Stimulated activated CD8-positive, alpha-beta memory T cell treated with anti-CD3 and anti-CD28 coated beads, Interleukin-7, amount 100 ng/mL, for 1 hour (primary cell): ENCODE measurements around the gene ARHGAP22.

Experiments
- DNase-seq, 2 donors: peaks; one replicate each; pipeline ENCODE4 v3.0.0-alpha.2; 2020; ENCODE audit warnings: low read depth in 2 of 2

The ARHGAP22 gene

GRCh38 chr10:48464121-48464870 is 140.6 kb downstream of the ARHGAP22 start:
- DNase-seq, result no peak

DNA sequence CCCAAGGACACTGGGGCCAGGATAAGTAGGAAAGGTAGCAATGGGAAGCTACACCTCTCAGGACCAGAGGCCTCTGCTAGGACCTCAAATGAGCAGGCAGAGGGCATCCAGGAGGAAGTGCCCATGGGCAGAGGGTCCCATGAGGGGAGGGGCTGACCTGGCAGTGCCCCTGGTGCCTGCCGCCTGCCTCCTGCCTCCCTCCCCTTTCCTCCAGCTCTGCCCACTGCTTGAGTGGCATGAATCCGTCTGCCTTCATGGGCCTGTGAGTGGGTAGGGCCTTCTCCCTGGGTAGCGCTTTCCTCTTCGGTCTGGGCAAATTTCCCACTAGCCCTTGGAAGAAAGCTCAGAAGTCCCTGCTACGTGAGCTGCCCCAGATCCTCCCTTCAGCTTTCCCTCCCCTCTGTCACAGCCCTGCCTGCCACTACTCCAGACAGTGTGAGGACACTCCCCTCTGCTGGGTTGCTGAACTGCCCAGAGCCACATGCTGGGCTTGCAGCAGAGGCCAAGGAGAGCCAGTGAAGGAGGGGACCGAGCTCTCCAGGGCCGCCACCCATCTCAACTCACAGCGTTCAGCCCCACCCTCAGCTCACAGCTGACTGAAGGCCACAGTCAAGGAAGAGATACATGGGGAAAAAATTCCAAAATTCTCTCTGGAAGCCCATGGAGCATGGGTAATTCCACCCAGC is 141.4 kb downstream of the ARHGAP22 start:
- no peak for DNase-seq

DNA sequence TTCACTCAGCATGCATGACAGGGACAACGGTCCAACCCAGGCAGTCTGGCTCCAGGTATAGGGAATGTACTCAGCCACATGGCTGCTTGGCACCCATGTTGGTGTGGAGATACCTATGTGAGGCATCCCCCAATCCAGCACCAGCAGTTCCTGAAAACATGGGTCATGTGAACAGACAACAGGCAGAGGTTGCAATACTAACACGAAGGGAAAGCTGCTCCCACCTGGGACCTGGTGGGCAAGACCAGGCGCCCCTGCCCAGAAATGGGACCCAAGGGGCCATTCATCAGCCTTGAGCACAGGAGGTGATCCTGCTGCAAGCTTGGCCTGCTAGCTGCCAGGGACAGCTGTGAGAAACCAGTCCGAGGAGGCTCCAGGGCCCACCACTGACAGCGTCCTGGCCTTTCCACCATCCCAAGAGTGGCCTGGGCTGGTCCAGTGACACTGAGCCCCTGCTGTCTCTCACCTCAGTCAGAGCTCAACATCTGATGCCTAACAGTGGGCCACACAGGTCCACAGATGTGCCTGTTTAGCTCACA is 142.3 kb downstream of the ARHGAP22 start:
- no peak for DNase-seq

GRCh38 chr10:48461623-48462481 is 143.0 kb downstream of the ARHGAP22 start:
- DNase-seq, result no peak

DNA sequence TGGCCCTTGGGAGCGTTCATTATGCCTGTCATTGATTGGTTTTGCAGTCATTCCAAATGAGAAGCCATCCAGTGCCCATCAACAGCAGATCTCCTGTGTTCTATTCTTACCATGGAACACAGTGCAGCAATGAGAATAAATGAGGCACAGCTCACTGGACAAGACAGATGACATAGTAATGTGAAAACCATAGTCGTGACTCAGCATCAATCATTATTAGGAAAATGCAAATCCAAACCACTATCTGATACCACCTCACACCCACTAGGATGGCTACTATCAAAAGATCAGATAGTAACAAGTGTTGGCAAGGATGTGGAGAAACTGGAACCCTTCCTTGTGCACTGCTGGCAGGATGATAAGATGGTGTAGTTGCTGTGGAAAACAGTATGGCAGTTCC is 144.7 kb downstream of the ARHGAP22 start:
- no peak for DNase-seq

- no peak for DNase-seq
These were observed 145.4 kb downstream of the ARHGAP22 start for GRCh38 chr10:48459270-48460150.

DNA sequence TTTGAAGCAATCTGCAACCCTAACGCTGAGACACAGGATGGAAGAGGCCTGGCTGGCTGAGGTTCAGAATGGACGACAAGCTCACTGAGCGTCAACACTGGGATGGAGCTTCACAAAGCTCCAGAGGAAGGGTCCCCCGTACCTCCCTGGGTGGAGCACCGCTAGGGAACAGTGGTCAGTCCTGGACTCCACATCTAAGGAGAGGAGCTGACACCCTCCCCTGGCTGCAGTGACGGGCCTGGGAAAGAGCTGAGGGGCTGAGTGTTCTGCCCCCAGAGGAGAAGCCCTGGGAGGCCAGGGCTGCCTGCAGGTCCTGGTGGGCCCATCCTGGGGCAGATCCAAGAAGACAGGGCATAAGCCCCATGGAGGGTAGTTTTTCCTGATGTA is 146.2 kb downstream of the ARHGAP22 start:
- no peak for DNase-seq

GRCh38 chr10:48457949-48458661 is 146.8 kb downstream of the ARHGAP22 start:
- no peak for DNase-seq

GRCh38 chr10:48456808-48457761 is 147.8 kb downstream of the ARHGAP22 start:
- DNase-seq, result no peak

DNA sequence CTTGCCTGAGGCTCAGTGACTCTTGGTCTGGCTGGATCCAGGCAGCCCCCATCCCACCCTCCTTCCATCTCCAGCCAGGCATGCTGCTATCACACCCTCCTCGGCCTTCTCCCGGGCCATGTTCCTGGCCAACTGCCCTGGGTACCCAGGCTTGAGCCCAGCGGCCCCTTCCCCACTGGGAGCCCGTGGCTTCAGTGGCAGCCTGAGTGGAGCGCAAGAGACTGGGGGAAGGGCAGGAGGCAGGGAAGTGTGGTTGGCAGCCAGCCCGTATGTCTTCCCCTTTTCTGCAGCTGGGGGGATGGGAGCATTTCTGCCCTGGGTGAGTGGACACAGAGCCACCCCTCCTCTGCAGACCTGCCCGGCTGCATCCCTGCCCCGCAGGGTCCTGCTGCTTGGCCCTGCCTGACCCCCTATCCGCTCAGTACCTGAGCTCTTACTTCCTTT is 148.5 kb downstream of the ARHGAP22 start:
- no peak for DNase-seq

- no peak for DNase-seq
These were observed 149.3 kb downstream of the ARHGAP22 start for GRCh38 chr10:48455392-48456151.

DNA sequence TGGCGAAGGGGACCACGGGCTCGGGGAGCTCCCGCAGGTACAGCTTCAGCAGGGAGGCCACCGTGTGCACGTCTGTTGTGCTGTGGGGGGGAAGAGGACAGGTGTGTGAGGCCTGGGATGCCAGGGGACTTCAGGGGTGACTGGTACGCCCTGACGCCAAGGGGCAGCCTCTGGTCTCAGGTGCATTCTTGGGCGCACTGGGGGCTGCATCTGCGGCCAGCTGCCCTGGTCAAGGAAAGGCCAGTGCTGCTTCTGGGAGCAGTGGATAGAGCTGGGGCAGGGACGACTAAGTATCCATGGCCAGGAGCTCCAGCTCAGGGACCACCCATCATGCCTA is 149.8 kb downstream of the ARHGAP22 start:
- no peak for DNase-seq

DNA sequence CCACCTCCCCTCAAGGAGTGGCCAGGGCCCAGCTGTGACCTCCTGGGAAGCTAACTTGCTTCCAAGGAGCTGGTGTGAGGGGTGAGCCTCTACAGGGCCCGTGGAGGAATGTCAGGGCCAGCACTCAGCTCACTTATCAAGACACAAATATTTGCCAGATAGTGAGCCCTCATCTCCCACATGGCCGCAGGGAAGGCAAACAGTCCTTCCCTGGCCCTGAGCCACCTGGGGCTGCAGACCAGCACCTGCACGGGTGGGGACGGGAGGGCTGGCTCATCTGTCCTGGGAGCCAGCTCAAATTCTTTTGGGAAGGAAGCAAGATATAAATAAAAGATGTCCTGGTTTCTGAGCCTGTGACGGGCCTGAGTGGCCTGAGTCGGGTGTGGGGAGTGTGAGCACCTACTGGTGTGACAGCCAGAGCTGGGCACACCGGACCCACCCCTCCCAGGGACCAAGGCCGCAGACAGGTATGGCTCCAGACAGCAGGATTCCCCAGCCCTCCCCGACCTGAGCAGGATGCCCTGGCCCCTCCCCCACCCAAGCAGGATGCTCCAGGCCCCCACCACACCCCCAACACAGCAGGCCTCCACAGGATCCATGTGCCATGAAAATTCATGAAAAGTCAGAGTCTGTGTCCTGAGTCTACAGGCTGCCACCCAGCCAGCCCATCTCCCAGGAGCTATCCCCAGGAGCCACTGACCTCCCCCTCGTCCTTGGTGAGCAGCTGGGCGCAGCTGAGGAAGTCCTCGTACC is 150.4 kb downstream of the ARHGAP22 start:
- no peak for DNase-seq

- DNase-seq, result no peak
These were observed 151.2 kb downstream of the ARHGAP22 start for GRCh38 chr10:48453451-48454301.

DNA sequence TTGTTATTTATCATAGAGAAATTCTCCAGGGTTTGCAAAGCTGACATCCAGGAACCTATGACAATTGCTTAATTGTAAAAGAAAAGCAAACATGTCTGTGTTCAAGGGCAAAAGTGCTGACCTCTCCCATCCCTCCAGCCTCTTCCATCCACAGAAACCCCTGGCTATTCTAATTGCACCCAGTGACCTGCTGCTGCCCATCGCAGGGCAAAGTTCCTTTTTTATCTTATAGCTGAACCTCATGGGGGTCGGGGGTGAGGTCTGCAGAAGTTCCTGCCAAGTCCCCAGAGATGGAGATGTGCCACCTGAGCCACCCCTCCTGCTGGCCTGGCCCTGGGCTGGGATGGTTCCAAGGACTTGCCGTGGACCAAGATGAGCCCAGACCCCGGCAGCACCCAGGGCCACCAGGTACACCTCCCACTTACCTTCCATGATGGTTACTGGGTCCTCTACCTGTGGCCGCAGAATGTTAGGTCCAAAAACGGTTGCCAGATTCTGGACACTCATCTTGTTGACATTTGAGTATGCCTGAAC is 151.9 kb downstream of the ARHGAP22 start:
- no peak for DNase-seq

GRCh38 chr10:48451969-48452878 is 152.6 kb downstream of the ARHGAP22 start:
- no peak for DNase-seq
